ENCODE data around the gene C9orf78.

DNA sequence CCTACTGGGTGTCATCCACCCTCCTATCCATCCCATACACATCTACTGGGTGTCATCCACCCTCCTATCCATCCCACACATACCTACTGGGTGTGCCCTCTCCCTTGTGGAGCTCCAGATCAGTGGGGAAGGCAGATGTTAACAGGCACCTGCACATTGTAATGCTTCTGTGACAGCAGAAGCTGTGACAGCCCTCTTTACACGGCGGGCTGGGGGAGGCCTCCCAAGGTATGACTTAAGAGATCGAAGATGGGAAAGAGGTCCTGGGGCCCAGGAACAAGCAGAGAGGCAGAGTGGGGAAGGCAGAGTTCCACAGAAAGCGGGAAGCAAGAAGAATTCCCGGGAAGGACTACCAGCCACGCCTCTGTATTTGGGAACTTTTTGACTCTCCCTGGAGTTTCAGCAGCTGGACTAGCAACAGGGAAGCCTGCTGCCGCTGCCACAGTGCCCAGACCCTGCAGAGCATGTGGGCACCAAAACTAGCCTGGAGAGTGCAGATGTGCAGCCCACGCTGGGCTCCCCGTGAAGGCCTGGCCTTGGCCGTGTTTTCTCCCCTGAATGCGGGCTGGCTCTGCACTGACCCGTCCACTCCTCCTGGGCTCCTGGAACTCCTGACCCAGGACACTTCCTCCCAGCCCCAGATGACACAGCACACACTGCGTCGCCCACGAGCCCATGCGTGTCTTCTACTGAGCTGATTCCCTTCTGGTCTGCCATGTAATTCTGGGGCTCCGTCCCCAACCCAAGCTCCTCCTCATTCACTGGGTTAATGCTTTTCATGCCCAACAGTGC, 20.4 kb downstream of the C9orf78 start:
- TF ChIP-seq, protein P1, sequence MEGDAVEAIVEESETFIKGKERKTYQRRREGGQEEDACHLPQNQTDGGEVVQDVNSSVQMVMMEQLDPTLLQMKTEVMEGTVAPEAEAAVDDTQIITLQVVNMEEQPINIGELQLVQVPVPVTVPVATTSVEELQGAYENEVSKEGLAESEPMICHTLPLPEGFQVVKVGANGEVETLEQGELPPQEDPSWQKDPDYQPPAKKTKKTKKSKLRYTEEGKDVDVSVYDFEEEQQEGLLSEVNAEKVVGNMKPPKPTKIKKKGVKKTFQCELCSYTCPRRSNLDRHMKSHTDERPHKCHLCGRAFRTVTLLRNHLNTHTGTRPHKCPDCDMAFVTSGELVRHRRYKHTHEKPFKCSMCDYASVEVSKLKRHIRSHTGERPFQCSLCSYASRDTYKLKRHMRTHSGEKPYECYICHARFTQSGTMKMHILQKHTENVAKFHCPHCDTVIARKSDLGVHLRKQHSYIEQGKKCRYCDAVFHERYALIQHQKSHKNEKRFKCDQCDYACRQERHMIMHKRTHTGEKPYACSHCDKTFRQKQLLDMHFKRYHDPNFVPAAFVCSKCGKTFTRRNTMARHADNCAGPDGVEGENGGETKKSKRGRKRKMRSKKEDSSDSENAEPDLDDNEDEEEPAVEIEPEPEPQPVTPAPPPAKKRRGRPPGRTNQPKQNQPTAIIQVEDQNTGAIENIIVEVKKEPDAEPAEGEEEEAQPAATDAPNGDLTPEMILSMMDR (conservative IDR thresholded peaks at IDR 0.05; ENCODE audit: low read depth, low read length), result no peak
- no peak for TF ChIP-seq EZH2 (IDR thresholded peaks at IDR 0.05; ENCODE audit: low read length, unreplicated experiment)

Measured in PC-3 (cell line).